Forelimb muscle (tissue), 1 donor: ENCODE measurements around the gene AOPEP. TPM values are rescaled to one million over a fixed set of nuclear protein-coding genes. Genes with fewer than 3 reads are reported as not detected.
A peak's percentile ranks its signal among the peaks of the same experiment; 100 is the strongest.

ENCODE experiments used
- DNase-seq: peaks from one replicate; pipeline ENCODE4 v3.0.0-alpha.2; 2013; ENCODE audit warnings: low read depth
- polyA plus RNA-seq: library from polyadenylated mRNA; unstranded; fragments of 120-200 nt; gene quantifications from one replicate; pipeline ENCODE4 v1.2.1, GENCODE V29; 2013; ENCODE audit not compliant: insufficient read length

AOPEP gene, protein sequence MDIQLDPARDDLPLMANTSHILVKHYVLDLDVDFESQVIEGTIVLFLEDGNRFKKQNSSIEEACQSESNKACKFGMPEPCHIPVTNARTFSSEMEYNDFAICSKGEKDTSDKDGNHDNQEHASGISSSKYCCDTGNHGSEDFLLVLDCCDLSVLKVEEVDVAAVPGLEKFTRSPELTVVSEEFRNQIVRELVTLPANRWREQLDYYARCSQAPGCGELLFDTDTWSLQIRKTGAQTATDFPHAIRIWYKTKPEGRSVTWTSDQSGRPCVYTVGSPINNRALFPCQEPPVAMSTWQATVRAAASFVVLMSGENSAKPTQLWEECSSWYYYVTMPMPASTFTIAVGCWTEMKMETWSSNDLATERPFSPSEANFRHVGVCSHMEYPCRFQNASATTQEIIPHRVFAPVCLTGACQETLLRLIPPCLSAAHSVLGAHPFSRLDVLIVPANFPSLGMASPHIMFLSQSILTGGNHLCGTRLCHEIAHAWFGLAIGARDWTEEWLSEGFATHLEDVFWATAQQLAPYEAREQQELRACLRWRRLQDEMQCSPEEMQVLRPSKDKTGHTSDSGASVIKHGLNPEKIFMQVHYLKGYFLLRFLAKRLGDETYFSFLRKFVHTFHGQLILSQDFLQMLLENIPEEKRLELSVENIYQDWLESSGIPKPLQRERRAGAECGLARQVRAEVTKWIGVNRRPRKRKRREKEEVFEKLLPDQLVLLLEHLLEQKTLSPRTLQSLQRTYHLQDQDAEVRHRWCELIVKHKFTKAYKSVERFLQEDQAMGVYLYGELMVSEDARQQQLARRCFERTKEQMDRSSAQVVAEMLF
- polyA plus RNA-seq = 43.0 TPM

DNA sequence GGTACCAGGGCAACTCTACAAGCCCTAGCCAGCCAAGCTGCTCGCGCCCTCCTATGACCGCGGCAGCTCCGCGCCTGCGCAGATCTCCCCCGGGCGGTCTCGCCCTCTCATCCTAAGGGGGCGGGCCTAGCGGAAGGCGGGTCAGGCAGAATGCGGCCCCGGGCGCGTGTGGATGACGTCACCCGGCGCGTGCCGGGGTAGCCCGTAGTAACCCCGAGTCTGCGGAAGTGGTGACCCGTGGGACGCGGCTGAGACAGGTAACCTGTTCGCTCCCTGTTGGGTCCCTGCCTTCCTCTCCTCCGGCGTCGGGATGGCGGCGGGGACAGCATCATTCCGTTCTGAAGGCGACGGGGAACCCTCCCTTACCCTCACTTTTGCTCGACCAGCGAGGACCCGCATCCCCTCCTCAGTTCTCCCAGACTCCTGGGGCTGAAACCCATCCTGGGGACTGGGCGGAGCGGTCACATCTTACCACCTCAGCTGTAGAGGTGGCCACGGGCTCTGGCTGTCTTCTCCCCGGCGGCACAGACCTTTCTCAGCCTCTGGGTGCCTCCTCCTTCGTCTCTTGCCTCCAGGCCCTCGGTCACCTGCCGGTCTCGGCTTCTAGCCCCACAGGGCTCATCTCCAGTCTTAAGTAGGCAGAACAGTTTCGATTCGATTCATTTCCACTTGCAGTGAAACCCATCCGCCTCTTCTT is at the start of gene AOPEP:
TSS of gene AOPEP (plus strand) at position 205 of the 697 bp plus-strand sequence. CDS start 33,085 bp downstream, outside the sequence.
- DNase-seq = peak; percentile 88

DNA sequence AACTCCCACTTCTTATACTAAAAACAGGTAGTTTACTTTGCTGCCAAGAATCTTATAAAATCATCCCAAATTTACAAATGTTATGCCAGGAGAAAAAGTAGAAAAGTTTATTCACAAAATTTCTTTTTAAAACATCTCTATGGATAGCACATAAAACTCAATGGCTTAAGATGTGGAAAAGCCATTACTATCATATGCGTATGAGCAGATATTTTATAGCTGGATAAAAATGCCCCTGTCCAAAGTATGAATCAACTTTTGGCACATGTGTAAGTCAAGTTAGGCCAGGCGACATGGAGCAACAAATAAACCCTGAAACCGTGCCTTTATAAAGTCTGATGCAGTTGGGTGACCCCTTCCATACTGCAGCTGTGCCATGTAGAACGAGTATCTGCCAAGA is 48.6 kb upstream of the AOPEP start:
- peak; percentile 43 for DNase-seq

DNA sequence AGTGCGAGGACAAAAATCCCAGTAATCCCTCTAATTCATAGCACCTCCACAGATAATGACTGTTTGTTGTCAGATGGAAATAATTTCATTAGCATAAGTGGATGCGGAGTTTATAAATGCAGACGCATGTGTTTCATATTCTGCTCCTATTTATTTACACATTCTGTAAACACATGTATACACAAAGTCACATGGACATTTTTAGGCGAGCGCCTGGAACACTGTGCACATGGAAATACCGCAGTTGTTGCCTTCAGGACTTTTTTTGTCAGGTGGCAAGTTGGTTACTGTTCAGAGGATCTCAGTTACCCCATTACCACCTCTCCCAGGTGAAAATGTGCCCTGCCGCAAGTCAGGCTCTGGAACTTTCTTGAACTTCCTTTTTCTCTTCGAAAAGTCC is 46.9 kb upstream of the AOPEP start:
- no peak for DNase-seq

DNA sequence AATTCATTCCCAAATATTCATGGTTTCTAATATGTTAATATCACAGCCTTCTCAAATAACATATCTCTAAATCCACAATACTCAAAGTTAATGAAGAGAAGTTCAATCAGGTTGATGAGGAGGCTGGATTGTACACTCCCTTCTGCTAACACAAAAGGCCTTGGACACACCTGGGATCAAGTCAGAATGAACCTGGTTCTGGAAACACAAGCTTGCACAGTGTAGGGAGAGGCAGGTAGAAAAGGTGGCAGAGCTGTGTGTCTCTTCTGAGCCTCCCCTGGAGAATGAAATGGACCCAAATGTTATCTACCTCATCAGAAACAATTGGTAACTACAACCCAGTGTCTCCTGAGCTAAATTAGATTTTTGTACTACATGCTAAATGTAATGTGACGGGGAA is 46.5 kb upstream of the AOPEP start:
- DNase-seq = no peak

DNA sequence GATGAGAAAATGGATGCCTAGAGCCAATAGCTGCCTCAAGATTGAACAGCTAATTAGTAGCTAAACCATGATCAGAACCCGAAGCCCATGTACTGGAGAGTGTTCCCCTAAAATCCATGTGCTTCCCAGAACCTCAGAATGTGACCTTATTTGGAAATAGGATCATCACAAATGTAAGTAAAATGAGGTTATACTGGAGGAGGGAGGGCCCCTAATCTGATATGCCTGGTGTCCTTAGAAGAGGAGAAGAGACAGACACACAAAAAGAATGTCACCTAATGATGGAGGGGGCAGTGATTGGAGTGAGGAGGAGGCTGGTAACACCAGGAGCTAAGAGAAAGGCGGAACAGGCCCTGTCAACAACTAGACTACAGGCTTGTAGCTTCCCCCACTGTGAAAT is 45.9 kb upstream of the AOPEP start:
- DNase-seq = no peak

DNA sequence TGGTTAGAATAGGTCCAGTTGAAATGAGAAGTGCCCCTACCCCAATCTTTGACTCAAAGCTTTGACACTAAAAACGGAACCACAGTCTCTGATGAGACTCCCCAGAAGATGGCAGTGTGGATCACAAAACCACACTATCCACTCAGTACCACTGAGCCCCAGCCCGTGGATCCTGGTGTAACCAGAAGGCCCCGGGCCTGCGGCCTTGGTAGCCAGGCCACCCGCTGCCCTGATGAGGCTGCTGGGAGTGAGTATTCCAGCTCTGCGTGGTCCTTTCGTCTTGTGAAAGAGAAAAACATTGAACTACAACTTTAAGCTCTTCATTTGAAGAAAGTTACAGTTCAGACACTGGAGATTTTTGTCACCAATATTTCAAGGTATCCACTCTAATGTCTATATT is 45.0 kb upstream of the AOPEP start:
- peak; percentile 22 for DNase-seq

DNA sequence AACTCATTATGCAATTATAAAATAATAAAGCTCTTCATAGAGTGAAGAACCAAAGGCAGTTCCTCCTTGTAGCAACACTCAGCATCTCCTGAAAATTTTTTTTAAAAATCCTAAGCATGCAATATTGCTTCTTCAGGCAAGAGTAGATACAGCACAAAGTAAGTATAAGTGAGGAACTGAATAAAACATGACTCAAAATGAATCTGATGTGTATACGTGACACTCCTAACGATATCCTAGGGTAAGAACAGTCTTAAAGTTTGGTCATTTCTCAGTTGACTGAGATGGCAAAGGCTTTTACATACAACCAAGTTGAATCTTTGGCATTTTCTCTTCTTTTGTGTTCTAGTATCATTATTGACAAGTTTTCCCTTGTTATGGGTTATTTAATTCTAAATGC is 41.1 kb upstream of the AOPEP start:
- DNase-seq = no peak

DNA sequence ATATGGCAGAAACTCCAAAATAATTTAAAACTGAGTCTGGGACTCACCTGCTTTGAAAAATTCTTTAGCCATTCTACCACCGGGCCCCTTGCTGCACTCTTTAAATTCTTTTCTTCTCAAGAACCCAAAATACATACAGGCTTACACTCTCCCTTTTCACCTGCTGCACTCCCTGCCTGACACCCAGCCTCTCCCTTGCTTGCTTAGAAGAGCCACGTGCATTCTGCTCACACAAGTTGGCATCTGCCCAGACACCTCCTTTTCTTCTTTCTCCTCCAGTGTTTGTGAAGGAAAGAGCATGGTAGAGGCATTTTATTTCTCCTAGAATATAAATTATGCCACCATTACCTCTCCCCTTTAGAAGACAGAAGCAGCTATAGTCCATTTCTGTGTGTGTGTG is 39.0 kb upstream of the AOPEP start:
- no peak for DNase-seq

DNA sequence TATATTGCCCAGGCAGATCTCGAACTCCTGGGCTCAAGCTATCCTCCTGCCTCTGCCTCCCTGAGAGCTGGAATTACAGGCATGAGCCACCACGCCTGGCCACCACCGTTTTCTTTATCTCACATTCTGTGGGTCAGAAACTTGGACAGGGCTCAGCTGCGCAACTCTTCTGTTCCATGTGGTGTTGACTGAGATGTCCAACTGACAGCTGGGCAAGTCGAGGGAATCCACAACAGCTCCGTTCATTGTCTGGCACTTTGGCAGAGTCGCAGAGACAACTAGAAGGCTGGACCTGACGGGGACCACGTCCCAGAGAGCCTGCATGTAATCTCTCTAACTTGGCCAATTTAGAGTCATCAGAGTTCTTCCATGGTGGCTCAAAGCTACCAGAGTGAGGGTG is 36.2 kb upstream of the AOPEP start:
- DNase-seq = no peak

DNA sequence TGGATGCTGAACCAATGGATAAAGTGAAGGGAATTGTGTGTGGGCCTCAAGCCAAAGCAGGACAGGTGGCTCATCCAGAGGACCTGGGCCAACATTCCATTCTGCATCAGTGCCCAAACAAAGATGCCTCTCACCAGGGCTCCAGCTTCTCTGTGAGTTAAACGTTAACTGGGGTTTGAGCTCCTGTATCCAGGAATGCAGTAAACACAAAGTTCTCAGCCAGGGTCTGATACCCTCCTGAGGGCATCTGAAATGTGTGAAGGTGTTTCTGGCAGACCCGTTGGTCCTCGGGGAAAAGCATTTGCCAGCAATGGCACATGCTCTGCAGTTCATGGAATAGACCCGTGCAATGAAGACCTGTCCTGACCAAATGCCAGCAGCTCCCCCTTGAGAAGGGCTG is 33.9 kb upstream of the AOPEP start:
- DNase-seq = no peak

DNA sequence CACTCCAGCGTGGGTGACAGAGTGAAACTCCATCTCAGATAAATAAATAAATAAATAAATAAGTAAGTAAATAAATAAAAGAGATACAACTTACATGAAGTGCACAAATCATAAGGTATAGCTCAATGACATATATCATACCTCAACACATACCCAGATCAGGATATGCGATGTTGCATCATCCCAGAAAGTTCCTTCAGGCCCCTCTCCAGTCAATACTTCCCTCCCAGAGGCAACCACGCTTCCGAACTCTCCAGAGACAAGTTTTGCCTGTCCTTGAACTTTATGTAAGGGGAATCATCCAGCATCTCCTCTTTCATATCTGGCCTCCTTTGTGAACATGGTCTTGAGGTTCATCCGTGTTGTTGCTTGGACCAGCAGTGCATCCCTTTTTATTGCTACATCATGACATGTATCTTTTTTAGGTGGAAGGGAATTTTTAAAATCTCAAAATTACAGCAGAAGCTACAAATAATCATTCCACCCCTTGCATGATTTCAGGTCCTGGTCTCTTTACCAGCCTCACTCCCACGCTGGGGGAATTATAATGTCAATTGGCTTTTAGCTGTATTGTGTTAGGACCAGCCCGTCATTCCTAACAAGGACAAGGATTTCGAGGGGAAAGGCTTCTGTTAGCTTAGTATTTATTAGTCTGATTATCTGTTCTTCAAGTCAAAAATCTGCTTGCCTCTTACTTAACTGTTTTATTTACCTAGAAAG is 32.9 kb upstream of the AOPEP start:
- no peak for DNase-seq

DNA sequence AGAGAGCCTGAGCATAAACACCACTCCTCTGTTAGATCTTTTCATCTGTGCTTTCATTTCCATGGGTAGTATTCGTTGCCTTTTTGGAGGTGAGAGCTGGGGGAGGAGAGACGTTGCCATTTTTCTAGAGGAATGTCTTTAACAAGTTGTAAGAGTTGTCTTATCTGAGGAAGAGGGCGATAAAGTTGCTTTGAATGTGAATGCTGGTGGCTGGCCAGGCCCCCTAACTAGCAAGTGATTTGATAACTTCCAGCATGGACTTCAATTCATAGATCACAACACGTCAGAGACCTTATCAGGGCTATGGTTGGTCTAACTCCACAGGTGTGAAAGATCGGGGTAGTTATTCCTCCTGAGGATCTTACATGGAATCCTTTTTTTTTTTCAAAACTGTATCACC is 30.0 kb upstream of the AOPEP start:
- no peak for DNase-seq

DNA sequence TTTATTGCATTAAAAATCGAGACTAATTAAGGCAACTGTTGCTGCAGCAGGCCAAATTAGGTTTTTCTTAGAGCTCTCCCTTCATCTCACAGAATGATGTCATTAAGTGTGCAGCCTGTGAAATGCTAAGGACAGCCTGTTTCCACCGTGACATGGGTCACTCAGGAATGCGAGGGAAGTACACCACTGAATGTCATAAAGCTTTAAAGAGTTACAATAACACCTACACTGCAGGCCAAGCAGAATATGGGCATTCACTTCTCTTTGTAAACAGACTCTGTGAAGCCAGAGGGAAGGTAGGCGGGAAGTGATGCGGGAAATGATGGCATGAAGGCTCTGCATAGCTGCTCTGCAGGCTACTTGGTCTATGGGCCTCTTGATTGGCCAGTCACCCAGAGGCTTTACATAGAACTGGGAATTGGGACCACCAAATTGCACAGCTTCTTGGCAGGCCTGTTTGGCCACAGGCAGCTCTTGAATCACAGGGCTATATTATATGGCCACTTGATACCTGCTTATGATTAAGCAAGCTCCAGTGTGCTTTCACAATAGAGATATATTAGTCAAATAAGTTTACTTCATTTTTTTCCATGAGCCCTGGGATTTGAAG is 28.4 kb upstream of the AOPEP start:
- DNase-seq = no peak

DNA sequence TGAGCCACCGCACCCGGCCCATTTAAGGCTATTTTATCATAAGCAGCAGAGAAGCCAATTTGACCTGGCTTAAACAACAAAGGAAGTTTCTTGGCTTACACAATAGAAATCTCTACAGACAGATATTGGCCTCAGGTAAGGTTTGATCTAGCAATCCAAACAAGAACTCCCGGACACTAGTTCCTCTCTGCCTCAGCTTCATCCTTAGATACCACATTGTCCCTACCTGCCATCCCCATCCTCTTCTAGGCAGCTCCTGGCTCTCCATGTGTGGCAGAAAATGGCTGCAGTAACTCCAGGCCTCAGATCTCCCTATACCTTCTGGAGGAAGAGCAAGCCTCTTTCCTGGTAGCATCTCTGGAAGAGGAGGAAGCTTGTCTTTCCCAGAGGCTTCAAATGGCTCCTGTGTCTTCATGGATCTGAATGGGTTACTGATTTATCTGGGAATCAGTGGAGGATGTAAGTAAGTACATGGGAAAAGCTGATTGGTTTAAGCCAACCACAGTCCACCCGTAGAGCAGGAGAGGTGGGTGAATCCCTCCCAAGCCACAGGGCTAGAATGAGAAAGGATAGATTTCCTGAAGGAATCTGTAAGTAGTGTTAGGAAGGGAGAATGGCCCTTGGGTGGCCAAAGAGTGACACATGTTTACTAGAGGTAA is 26.7 kb upstream of the AOPEP start:
- no peak for DNase-seq

DNA sequence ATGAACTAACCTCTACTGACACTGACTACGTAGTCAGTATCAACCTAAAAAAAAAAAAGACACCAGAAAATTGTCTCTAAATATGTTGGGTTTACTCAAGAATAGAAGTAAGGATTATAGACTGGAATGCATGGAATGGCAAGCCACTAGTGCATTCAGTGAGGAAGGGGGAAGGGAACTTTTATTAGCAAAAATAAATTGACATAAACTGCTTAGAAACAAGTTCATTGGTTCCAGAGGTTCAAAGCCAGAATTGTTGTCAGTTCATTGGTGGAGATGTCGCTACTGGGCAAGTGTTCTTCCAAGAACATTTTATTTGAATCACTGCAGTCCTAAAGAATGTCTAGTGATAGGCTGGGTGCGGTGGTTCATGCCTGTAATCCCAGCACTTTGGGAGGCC is 26.1 kb upstream of the AOPEP start:
- DNase-seq = no peak

DNA sequence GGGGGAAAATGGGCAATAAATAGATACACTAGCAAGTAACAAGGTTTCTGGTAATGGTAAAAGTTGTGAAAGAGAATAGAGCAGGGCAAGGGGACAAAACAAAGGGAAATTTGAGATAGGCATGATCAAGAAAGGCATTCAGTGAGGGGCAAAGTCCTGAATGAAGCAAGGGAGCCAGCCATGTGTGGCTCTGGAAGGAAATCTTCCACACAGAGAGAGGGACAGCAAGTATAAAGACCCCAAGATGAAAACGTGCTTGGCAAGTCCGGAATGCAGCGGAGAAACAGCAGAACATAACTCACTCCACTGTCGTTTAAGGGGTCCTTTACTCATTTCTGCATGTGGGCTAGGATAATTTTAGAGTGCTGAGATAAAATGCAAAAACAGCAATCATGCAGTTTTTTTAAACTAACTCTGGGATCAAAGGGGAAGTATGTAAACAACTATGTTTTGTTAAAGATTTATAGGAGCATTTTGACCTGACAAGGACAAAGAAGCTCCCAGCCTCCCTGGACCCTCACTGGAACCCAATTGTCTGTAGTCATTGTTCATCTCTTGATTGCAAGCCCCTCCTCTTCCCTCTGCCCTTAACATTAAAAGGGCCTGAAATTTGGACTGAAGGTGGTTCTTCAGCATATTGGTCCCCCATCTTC is 22.9 kb upstream of the AOPEP start:
- no peak for DNase-seq

DNA sequence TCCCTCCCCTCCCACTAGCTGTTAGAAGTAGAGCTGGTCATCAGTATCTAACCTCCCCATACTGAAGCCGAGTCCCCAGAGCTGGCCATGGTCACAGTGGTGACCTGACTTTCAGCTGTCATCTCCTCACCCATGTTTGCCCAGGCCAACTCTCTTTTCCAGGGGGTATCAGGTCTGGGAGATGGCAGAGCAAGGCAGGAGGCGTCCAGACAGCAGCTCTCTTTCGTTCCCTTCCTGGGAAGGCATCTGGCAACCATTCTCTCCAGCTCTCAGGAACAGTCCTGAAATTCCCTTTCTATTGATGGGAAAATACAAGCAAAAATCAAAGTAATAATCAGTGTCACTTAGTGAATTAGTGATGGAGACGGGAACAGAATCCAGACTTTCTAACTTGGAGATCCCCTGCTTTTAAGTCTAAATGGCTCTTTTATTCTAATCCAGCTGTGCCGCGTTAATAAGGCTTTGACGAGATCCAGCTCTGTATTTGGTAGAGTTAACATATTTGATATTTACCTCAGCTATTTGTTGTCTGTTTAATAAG is 21.3 kb upstream of the AOPEP start:
- no peak for DNase-seq

DNA sequence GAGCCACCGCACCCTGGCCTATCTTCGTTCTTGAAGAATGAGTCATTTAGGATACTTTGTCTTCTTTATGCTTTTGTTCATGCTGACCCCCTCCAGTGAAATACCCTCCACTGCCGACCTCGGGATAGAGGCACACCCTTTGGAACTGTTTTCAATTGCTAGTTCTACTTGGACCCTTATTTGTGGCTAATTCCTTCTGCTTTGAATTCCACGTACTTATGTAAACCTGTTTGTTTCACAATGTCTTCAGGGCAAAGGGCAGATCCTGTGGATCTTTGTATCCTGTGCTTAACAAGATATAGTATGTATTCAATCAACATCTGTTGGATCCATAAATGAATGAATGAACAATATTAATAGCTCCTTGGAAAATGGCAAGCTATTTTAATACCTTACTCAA is 19.6 kb upstream of the AOPEP start:
- DNase-seq = no peak

DNA sequence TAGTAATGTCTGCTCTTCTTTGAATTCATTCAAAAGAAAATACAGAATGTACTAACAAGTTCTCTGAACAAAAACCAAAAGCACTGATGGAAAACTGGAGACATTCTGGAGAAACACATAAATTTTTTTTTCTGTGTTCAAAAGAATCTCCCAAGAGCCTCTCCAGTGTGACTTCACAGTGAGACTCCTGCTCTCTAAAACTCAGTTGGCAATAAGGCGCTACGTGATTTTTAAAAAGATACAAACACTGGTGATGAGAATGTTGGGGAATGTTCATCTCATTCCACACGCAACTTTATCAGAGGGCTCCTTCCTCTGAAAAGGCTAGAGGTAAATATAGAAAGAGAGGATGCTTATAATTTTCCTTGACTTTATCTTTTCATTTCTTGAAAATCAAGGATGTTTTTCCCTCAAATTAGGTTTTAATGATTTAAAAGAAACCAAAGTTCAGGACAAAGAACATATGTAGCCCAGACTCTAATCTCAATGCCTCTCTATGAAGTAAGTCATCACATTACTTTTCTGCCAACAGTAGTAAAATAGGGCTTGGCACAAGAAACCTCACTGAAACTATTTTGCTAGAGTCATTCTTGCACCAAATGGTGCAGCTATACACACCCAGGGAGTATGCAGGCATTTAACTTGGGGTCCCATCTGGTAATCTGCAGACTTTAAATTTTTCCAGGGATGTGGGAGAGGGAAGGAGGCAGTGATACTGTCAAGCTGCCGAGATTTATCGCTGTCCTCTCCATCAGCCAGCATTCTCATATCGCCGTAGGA is 12.9 kb upstream of the AOPEP start:
- no peak for DNase-seq
